HG03139 (cell line): ENCODE measurements around the gene LRRK1.
"Not testable (repeated sequence)": the region's sequence is repeated elsewhere in the genome, so short reads cannot be mapped to it uniquely, and the experiment has no call there.

Experiments
- ATAC-seq: cut with Tn5 transposase; IDR thresholded peaks from one replicate; pipeline ENCODE4 v1.9.1; 2021; ENCODE audit not compliant: unreplicated experiment

The LRRK1 gene

GRCh38 chr15:101066501-101067408 lies 147.6 kb downstream of the LRRK1 start:
- ATAC-seq, result no peak

GRCh38 chr15:101067660-101068522 lies 148.7 kb downstream of the LRRK1 start:
- ATAC-seq, result no peak

- no peak for ATAC-seq
Measured at GRCh38 chr15:101068523-101068960, 149.4 kb downstream of the LRRK1 start.

GRCh38 chr15:101068961-101069653 lies 149.9 kb downstream of the LRRK1 start:
- no peak for ATAC-seq

- no peak for ATAC-seq
Measured at GRCh38 chr15:101069654-101069973, 150.5 kb downstream of the LRRK1 start.

- no peak for ATAC-seq
Measured at GRCh38 chr15:101070024-101070423, 150.9 kb downstream of the LRRK1 start.

GRCh38 chr15:101070502-101071273 lies 151.5 kb downstream of the LRRK1 start:
- no peak for ATAC-seq

GRCh38 chr15:101071651-101072050 lies 152.5 kb downstream of the LRRK1 start:
- ATAC-seq, result no peak

- ATAC-seq, result not testable (repeated sequence)
Measured at GRCh38 chr15:101072235-101072634, 153.1 kb downstream of the LRRK1 start.

- ATAC-seq, result not testable (repeated sequence)
Measured at GRCh38 chr15:101077806-101078668, 158.9 kb downstream of the LRRK1 start.

- no peak for ATAC-seq
Measured at GRCh38 chr15:101078669-101079323, 159.6 kb downstream of the LRRK1 start.

- no peak for ATAC-seq
Measured at GRCh38 chr15:101081900-101082299, 162.7 kb downstream of the LRRK1 start.

- no peak for ATAC-seq
Measured at GRCh38 chr15:101083336-101084045, 164.3 kb downstream of the LRRK1 start.

- no peak for ATAC-seq
Measured at GRCh38 chr15:101084801-101085200, 165.6 kb downstream of the LRRK1 start.

GRCh38 chr15:101085311-101085700 lies 166.1 kb downstream of the LRRK1 start:
- no peak for ATAC-seq

GRCh38 chr15:101086394-101087171 lies 167.4 kb downstream of the LRRK1 start:
- no peak for ATAC-seq

- no peak for ATAC-seq
Measured at GRCh38 chr15:101087172-101087769, 168.1 kb downstream of the LRRK1 start.
